Caco-2 (cell line): ENCODE results near the gene SLC12A7. TPM values are rescaled to one million over a fixed set of nuclear protein-coding genes. Genes with fewer than 3 reads are reported as not detected.

Experiments
- BruUV-seq: library from RNA; stranded (reverse); fragments of 400-500 nt; replicated peaks from 2 replicates; lab custom pipeline; 2021; lab: Mats Ljungman, UMichigan
- CTCF ChIA-PET: fragments of 300-600 bp; sonication (Branson Sonifier 250); formaldehyde crosslinking; loops from one replicate; lab custom pipeline; 2022; ENCODE audit warnings: antibody characterized with exemption; lab: Charles Lee
- POLR2A ChIA-PET: fragments of 300-600 bp; sonication (Branson Sonifier 250); formaldehyde crosslinking; loops from one replicate; lab custom pipeline; 2022; ENCODE audit warnings: antibody characterized with exemption; lab: Charles Lee
- DNase-seq, 2 experiments: peaks; one replicate each; pipeline versions ENCODE4 v3.0.0 to v3.0.0-alpha.2; 2020 to 2022
- H3K27me3 ChIP-seq: replicated peaks from 2 replicates; pipeline ENCODE4 v1.6.0; 2011; ENCODE audit warnings: low read length; ENCODE audit not compliant: control insufficient read depth, insufficient read depth
- H3K36me3 ChIP-seq: 2 replicates; pipeline ENCODE4 v1.5.1; 2011; ENCODE audit warnings: low read length; ENCODE audit not compliant: control insufficient read depth, insufficient read depth
- H3K4me1 ChIP-seq: fragments of 250-450 bp; sonication (Bioruptor Pico); 2 replicates; pipeline ENCODE4 v1.5.1; 2020; ENCODE audit warnings: mild to moderate bottlenecking
- H3K4me3 ChIP-seq: 2 replicates; pipeline ENCODE4 v1.5.1; 2011; ENCODE audit warnings: low read depth, mild to moderate bottlenecking, control low read depth, low read length
- H3K9me3 ChIP-seq: fragments of 250-450 bp; sonication (Bioruptor Pico); 2 replicates; pipeline ENCODE4 v1.5.1; 2020; ENCODE audit warnings: mild to moderate bottlenecking, moderate library complexity
- H3K27ac Mint-ChIP-seq: one replicate; pipeline ENCODE4 v1.8.0; 2022; ENCODE audit warnings: mixed read lengths; ENCODE audit not compliant: unreplicated experiment
- H3K27me3 Mint-ChIP-seq: one replicate; pipeline ENCODE4 v1.8.0; 2022; ENCODE audit warnings: mixed read lengths; ENCODE audit not compliant: insufficient read depth, unreplicated experiment
- H3K36me3 Mint-ChIP-seq: one replicate; pipeline ENCODE4 v1.8.0; 2022; ENCODE audit warnings: mild to moderate bottlenecking, mixed read lengths; ENCODE audit not compliant: insufficient read depth, unreplicated experiment
- H3K4me1 Mint-ChIP-seq: one replicate; pipeline ENCODE4 v1.8.0; 2022; ENCODE audit warnings: low read depth, mixed read lengths; ENCODE audit not compliant: unreplicated experiment
- H3K4me3 Mint-ChIP-seq: one replicate; pipeline ENCODE4 v1.8.0; 2022; ENCODE audit warnings: mild to moderate bottlenecking, moderate library complexity, mixed read lengths; ENCODE audit not compliant: unreplicated experiment
- H3K9me3 Mint-ChIP-seq: one replicate; pipeline ENCODE4 v1.8.0; 2022; ENCODE audit warnings: mixed read lengths; ENCODE audit not compliant: unreplicated experiment
- intact Hi-C: fragments of 100-400 bp; cut with micrococcal nuclease; formaldehyde crosslinking; loops from one replicate; pipeline ENCODE4 v1.10.0; 2022; ENCODE audit not compliant: unreplicated experiment
- total RNA-seq: library from RNA; stranded (reverse); gene quantifications from 2 replicates; pipeline ENCODE4 v1.2.3, GENCODE V29; 2022
- TF ChIP-seq, protein P1 (sequence below), 2 experiments: fragments of 200-600 bp in 1 of 2; IDR thresholded peaks; 1 replicate in 1 of 2; 2 replicates in 1 of 2; pipeline versions ENCODE4 v1.5.1 to v1.8.0; 2011 to 2022; ENCODE audit warnings: antibody characterized with exemption in 1 of 2, control low read depth in 1 of 2, inconsistent platforms in 1 of 2, low read depth in 1 of 2, low read length in 1 of 2, mild to moderate bottlenecking in 1 of 2, moderate library complexity in 1 of 2; ENCODE audit not compliant: insufficient read depth in 1 of 2, severe bottlenecking in 1 of 2, unreplicated experiment in 1 of 2

The SLC12A7 gene
- total RNA-seq, 1 experiment from 2014 or later, result 41.7 TPM

DNA sequence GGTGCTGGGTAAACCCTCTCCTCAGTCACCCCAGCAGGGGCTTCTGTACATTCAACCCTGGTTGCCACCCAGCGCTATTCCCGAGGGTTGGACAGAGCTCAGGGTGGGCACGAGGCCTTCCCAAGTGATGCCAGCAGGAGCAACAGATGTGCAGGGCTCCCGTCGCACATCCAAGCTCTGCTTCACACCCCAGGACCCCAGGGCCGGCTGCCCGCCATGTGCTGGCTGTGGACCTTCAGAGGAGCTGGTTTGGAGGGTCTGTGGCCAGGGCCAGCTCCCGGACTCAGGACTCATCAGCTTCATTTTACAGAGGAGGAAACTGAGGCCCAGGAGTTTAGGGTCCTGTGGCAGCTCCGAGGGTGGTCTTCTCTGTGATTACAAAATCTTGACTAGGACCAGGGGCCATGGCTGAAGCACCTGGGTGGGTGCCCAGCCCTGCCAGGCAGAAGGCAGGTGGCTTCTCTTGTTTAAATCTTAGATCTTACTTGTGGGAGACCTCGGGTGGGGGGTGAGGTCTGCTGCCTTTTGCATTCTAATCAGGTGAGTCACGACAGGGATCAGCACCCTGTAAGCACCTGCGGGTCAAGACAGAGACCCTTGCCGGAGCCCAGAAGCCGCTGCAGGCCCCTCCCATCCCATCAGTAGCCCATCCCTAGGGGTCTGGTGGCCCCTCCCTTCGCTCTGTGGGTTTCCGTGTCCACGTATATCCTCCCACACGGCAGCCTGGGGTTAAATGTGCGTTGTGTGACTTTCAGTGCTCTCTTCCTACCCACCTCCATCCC, 2.1 kb upstream of the SLC12A7 start:
- no peak for DNase-seq
- BruUV-seq, result no TSS peak
- Histone ChIP-seq H3K36me3 (no peaks in the 10 kb centered on the region), H3K4me3 (no peak overlapping the region), H3K9me3 (no peaks in the 10 kb centered on the region), H3K27me3 (no peaks in the 10 kb centered on the region), H3K4me1 (peaks cover 9% of the 10 kb centered on the region)
- intact Hi-C loops, result no loop called here
- Mint-ChIP-seq H3K4me1 (peaks cover 6% of the 10 kb centered on the region), H3K36me3 (no peaks in the 10 kb centered on the region), H3K27ac (no peak overlapping the region), H3K4me3 (no peak overlapping the region), H3K9me3 (no peaks in the 10 kb centered on the region), H3K27me3 (no peaks in the 10 kb centered on the region)
- POLR2A ChIA-PET, result interaction anchor here (1.1 kb wide), 1 partner anchor 11 kb away, joined by 3 read pairs; no protein-coding TSS in a partner anchor
- CTCF ChIA-PET, result no interaction called here
- TF ChIP-seq, protein P1, sequence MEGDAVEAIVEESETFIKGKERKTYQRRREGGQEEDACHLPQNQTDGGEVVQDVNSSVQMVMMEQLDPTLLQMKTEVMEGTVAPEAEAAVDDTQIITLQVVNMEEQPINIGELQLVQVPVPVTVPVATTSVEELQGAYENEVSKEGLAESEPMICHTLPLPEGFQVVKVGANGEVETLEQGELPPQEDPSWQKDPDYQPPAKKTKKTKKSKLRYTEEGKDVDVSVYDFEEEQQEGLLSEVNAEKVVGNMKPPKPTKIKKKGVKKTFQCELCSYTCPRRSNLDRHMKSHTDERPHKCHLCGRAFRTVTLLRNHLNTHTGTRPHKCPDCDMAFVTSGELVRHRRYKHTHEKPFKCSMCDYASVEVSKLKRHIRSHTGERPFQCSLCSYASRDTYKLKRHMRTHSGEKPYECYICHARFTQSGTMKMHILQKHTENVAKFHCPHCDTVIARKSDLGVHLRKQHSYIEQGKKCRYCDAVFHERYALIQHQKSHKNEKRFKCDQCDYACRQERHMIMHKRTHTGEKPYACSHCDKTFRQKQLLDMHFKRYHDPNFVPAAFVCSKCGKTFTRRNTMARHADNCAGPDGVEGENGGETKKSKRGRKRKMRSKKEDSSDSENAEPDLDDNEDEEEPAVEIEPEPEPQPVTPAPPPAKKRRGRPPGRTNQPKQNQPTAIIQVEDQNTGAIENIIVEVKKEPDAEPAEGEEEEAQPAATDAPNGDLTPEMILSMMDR (IDR thresholded peaks at IDR 0.05; ENCODE audit: insufficient read depth in 1 of 2, low read depth in 1 of 2, low read length in 1 of 2, severe bottlenecking in 1 of 2, unreplicated experiment in 1 of 2), result no peak

DNA sequence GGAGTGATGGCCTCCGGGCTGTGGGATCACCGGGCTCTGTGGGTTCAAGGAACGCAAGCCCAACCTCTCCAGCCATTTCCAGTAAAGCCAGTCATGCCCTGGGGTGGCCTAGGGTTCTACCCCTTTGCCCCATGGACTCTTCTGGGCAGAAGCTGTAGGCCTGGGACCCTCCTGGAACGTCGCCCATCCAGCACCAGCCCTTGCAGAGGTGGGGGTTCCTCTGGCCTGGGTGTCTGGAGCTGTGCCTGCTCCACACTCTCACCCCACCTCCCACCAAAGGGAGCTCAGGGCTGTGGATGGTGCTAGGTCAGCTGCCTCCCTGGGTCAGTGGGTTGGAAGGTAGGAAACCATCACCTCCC, 1.4 kb upstream of the SLC12A7 start:
- BruUV-seq, result no TSS peak
- H3K36me3 ChIP-seq, result no peaks in the 10 kb centered on the region
- peaks cover 5% of the 10 kb centered on the region for H3K4me1 Mint-ChIP-seq
- no peaks in the 10 kb centered on the region for H3K36me3 Mint-ChIP-seq
- CTCF ChIA-PET, result no interaction called here
- H3K4me1 ChIP-seq, result peaks cover 12% of the 10 kb centered on the region
- H3K4me3 ChIP-seq, result no peak overlapping the region
- no peaks in the 10 kb centered on the region for H3K27me3 ChIP-seq
- H3K27ac Mint-ChIP-seq, result no peak overlapping the region
- no peaks in the 10 kb centered on the region for H3K9me3 ChIP-seq
- no peak for DNase-seq
- TF ChIP-seq, protein P1 (IDR thresholded peaks at IDR 0.05; ENCODE audit: insufficient read depth in 1 of 2, low read depth in 1 of 2, low read length in 1 of 2, severe bottlenecking in 1 of 2, unreplicated experiment in 1 of 2), result no peak
- no peaks in the 10 kb centered on the region for H3K27me3 Mint-ChIP-seq
- POLR2A ChIA-PET, result interaction anchor here (1.1 kb wide), 1 partner anchor 11 kb away, joined by 3 read pairs; no protein-coding TSS in a partner anchor
- H3K4me3 Mint-ChIP-seq, result peak overlapping the region; percentile 77
- H3K9me3 Mint-ChIP-seq, result no peaks in the 10 kb centered on the region
- intact Hi-C loops, result no loop called here

DNA sequence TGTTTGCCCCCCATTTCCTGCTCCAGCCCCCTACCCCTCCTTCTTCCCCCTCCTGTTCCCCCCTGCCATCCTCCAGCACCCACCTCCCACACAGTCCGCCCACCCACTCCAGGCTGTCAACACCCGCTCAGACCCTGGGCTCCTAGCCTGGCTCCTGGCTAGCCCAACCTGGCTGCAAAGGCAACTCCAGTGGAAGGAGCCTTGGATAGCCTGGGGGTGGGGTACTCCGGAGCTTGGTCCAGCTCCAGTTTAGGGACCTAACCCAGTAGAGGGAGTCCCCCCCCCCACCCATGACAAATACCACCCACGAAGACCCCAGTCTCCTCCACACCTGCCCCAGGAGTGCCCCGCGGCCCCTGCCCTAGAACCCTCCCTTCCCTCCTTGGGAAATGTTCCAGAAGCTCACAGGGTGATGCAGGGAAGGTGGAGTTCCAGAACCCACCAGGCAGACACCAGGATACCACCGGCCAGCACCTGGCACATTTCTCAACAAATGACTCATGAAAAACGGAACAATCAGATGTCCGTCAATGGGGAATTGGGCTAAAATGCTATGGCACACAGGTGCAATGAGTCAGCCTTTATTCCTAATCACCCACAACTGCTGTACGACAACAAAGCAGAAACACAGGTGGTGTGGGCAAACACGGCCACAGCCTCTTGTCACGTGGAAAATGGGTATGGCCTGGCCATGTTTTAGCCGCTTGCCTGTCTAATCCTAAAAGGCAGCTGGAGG, 901 bp upstream of the SLC12A7 start:
- CTCF ChIA-PET, result no interaction called here
- H3K4me3 ChIP-seq, result no peak overlapping the region
- Mint-ChIP-seq H3K9me3 (no peaks in the 10 kb centered on the region), H3K27ac (no peak overlapping the region), H3K4me3 (peak overlapping the region; percentile 77), H3K4me1 (peaks cover 2% of the 10 kb centered on the region), H3K36me3 (no peaks in the 10 kb centered on the region), H3K27me3 (no peaks in the 10 kb centered on the region)
- intact Hi-C loops, result no loop called here
- no peaks in the 10 kb centered on the region for H3K27me3 ChIP-seq
- peaks cover 17% of the 10 kb centered on the region for H3K4me1 ChIP-seq
- TF ChIP-seq, protein P1 (IDR thresholded peaks at IDR 0.05; ENCODE audit: insufficient read depth in 1 of 2, low read depth in 1 of 2, low read length in 1 of 2, severe bottlenecking in 1 of 2, unreplicated experiment in 1 of 2), result no peak
- POLR2A ChIA-PET, result interaction anchor here (1.1 kb wide), 1 partner anchor 12 kb away, joined by 3 read pairs; no protein-coding TSS in a partner anchor
- no TSS peak for BruUV-seq
- no peaks in the 10 kb centered on the region for H3K36me3 ChIP-seq
- no peaks in the 10 kb centered on the region for H3K9me3 ChIP-seq
- DNase-seq, result no peak
